Measurements from ENCODE around the gene COPB2.

GRCh38 chr3:139421040-139421439 lies 31.6 kb upstream of the COPB2 start:
- no peak for TF ChIP-seq CTCF (IDR thresholded peaks at IDR 0.05)
- no peak for TF ChIP-seq EZH2 (IDR thresholded peaks at IDR 0.05; ENCODE audit: borderline replicate concordance, insufficient read depth, low read depth, low read length, poor library complexity, severe bottlenecking)

Data from B cell (primary cell).